ENCODE results near the gene COL4A4.

Gene COL4A4

GRCh38 chr2:227125506-227125905, 38.5 kb downstream of the COL4A4 start:
- no peaks in the 10 kb centered on the region for H3K36me3 ChIP-seq (ENCODE audit: insufficient read depth)
- no peak for TF ChIP-seq CTCF (conservative IDR thresholded peaks at IDR 0.05; ENCODE audit: low read depth, low read length)
- no peak overlapping the region for H3K9ac ChIP-seq
- H3K4me1 ChIP-seq (ENCODE audit: low read depth, poor library complexity, severe bottlenecking) = no peaks in the 10 kb centered on the region
- no peak overlapping the region for H3K27ac ChIP-seq
- no peak overlapping the region for H3K4me3 ChIP-seq (IDR thresholded peaks at IDR 0.05; ENCODE audit: insufficient read depth, low read depth, low read length)
- H2AFZ ChIP-seq (ENCODE audit: low read depth) = no peak overlapping the region
- H3K79me2 ChIP-seq (ENCODE audit: insufficient read depth, low read depth) = no peaks in the 10 kb centered on the region
- H3K27me3 ChIP-seq (ENCODE audit: insufficient read depth, low read depth) = no peaks in the 10 kb centered on the region
- H4K20me1 ChIP-seq (ENCODE audit: insufficient read depth) = no peaks in the 10 kb centered on the region
- no peak overlapping the region for H3K4me2 ChIP-seq

DNA sequence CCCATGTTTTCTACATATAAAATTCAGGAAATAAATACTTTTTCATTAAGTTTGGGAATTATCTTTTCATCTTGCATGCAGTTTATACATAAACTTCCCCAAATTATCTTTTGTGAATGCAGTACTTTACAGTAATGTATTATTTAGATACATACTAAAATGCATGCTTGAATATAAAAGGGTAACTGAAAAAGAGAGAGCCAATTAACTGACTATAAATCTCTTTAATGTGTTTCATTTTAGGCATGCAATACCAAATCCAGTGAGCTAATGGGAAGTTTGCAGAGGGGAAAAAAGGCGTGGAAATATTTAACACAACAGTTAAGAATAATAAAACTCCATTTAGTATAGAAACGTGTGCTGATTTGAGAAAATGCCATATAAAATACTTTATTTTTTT, 39.2 kb downstream of the COL4A4 start:
- Histone ChIP-seq H3K27me3 (ENCODE audit: insufficient read depth, low read depth) (no peaks in the 10 kb centered on the region), H4K20me1 (ENCODE audit: insufficient read depth) (no peaks in the 10 kb centered on the region), H2AFZ (ENCODE audit: low read depth) (no peak overlapping the region), H3K27ac (no peak overlapping the region), H3K4me1 (ENCODE audit: low read depth, poor library complexity, severe bottlenecking) (no peaks in the 10 kb centered on the region), H3K79me2 (ENCODE audit: insufficient read depth, low read depth) (no peaks in the 10 kb centered on the region), H3K4me2 (no peak overlapping the region), H3K9ac (no peak overlapping the region), H3K36me3 (ENCODE audit: insufficient read depth) (no peaks in the 10 kb centered on the region), H3K4me3 (IDR thresholded peaks at IDR 0.05; ENCODE audit: insufficient read depth, low read depth, low read length) (no peak overlapping the region)
- no peak for TF ChIP-seq CTCF (conservative IDR thresholded peaks at IDR 0.05; ENCODE audit: low read depth, low read length)

DNA sequence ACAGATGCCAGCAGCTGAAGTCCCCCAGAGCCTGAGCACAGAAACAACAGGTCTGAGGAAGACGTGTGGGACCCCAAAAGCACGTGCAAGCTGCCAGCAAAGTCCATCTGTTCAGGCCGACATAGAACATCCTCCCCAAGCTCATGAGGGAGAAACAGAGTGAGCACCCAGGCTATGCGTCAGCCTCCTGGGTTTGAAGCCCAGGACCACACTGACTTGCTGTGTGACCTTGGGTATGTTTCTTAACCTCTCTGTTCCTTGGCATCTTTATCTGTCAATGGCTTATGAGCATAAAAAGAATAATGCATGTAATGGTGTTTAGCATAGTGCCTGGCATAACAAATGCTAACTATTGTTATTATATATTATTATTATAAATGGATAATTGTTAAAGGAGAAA, 40.3 kb downstream of the COL4A4 start:
- H3K4me3 ChIP-seq (IDR thresholded peaks at IDR 0.05; ENCODE audit: insufficient read depth, low read depth, low read length) = no peak overlapping the region

GRCh38 chr2:227118353-227118752, 45.7 kb downstream of the COL4A4 start:
- Histone ChIP-seq H3K4me1 (ENCODE audit: low read depth, poor library complexity, severe bottlenecking) (no peaks in the 10 kb centered on the region), H3K36me3 (ENCODE audit: insufficient read depth) (no peaks in the 10 kb centered on the region), H3K27ac (no peak overlapping the region), H4K20me1 (ENCODE audit: insufficient read depth) (no peaks in the 10 kb centered on the region), H3K9ac (no peak overlapping the region), H3K4me3 (IDR thresholded peaks at IDR 0.05; ENCODE audit: insufficient read depth, low read depth, low read length) (no peak overlapping the region), H3K4me2 (no peak overlapping the region), H3K27me3 (ENCODE audit: insufficient read depth, low read depth) (no peaks in the 10 kb centered on the region), H2AFZ (ENCODE audit: low read depth) (no peak overlapping the region), H3K79me2 (ENCODE audit: insufficient read depth, low read depth) (no peaks in the 10 kb centered on the region)
- TF ChIP-seq CTCF (conservative IDR thresholded peaks at IDR 0.05; ENCODE audit: low read depth, low read length) = no peak

More for the DNA sequence above, 40.3 kb downstream of the COL4A4 start:
- Histone ChIP-seq H3K36me3 (ENCODE audit: insufficient read depth) (no peaks in the 10 kb centered on the region), H3K4me1 (ENCODE audit: low read depth, poor library complexity, severe bottlenecking) (no peaks in the 10 kb centered on the region), H3K4me2 (no peak overlapping the region), H4K20me1 (ENCODE audit: insufficient read depth) (no peaks in the 10 kb centered on the region), H3K27me3 (ENCODE audit: insufficient read depth, low read depth) (no peaks in the 10 kb centered on the region), H3K79me2 (ENCODE audit: insufficient read depth, low read depth) (no peaks in the 10 kb centered on the region), H3K27ac (no peak overlapping the region), H3K9ac (no peak overlapping the region), H2AFZ (ENCODE audit: low read depth) (no peak overlapping the region)
- TF ChIP-seq CTCF (conservative IDR thresholded peaks at IDR 0.05; ENCODE audit: low read depth, low read length) = no peak
